Epidermal melanocyte (primary cell): ENCODE measurements around the gene TIAL1.
"Not testable (repeated sequence)": the region's sequence is repeated elsewhere in the genome, so short reads cannot be mapped to it uniquely, and the experiment has no call there.

Experiments
- DNase-seq: peaks from one replicate; pipeline ENCODE4 v3.0.0; 2011; ENCODE audit warnings: low spot score; ENCODE audit not compliant: insufficient read length

Gene TIAL1

GRCh38 chr10:119532251-119532650, 64.5 kb downstream of the TIAL1 start:
- not testable (repeated sequence) for DNase-seq

- DNase-seq = no peak
Measured at GRCh38 chr10:119531067-119531466, 65.7 kb downstream of the TIAL1 start.

DNA sequence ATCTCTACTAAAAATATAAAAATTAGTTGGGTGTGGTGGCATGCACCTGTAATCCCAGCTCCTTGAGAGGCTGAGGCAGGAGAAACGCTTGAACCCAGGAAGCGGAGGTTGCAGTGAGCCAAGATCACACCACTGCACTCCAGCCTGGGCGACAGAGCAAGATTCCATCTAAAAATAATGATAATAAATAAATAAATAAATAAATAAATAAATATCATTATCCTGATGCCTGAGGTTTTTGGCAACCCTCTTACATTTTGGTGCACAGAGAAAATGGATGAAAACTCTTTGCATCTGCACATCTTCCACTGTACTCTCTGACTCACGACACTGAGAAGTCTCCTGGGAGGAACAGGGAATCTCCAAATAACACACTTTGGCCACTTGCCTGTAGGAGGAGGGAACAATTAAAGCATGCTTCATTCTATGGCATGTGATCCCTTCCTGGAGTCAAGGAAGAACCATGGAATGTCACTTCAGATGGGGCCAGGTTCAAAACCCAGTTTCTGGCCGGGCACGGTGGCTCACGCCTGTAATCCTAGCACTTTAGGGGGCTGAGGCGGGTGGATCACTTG, 68.0 kb downstream of the TIAL1 start:
- DNase-seq = not testable (repeated sequence)

DNA sequence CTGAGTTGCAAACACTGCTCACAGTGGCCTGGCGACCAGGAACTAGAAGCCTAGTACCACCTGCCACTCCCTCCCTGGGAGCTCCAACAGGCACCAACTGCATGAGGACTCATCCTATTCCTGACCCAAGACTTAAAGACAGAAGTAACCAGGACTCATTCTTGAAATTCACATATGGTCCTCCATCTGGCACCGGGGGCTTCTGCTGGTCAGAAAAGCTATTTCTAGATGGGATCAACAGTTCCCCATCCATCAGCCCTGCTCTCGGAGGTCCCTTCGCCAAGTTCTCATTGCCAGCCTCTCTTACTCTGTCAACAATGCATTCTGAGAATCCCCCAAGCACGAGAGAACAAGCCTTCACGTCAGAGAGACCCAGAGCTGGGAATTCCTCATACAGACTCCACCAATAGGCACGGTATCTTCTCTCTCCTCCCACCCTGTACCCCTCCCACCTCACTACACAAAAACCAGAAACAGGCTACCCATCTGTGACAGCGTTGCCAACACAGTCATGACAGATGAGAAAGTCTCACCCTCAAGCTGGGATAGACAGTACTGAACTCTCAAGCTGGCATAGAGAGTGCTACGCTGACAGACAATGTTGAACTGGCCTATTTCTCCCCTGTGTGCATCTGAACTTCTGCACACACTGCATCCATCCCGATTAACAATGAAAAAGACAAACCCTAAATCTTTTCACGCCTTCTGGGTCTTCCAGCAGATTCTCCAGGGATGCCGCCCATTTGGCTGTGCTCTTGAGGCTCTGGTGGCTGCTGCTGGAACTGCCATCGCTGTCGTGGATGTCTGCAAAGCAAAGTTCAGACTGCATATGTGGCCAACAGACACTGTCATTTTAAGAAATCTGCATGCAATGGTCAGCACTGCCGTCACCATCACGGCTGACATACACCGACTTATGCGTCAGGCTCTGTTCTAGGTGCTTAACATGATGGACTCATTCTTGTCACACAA, 69.9 kb downstream of the TIAL1 start:
- DNase-seq = no peak

- no peak for DNase-seq
Measured at GRCh38 chr10:119526149-119526548, 70.6 kb downstream of the TIAL1 start.

DNA sequence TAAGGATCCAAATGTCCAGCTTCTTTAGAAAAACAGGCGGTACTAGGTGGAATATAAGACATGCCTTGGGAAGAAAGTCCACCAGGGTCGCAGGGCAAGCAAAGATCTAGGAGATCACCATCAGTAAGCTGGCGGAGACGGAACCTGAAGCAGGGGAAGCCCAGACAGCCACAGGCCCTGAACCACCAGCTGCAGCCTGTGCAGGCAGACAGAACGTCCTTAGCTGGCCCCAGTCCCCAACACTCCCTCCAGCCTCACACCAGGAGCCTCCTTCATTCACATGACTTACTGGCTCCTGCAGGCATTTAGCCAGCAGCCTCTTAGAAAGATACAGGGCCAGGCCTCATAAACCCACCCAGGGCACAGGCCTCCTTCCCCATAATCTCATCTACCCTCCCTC, 71.6 kb downstream of the TIAL1 start:
- no peak for DNase-seq

- DNase-seq = no peak
Measured at GRCh38 chr10:119524720-119525070, 72.1 kb downstream of the TIAL1 start.

- DNase-seq = no peak
Measured at GRCh38 chr10:119523895-119524719, 72.7 kb downstream of the TIAL1 start.
